Measurements from ENCODE around the gene APOL3.
"Not testable (repeated sequence)": the region's sequence is repeated elsewhere in the genome, so short reads cannot be mapped to it uniquely, and the experiment has no call there.

The APOL3 gene

GRCh38 chr22:36156515-36157419 lies 3.8 kb downstream of the APOL3 start:
- ATAC-seq (peak; percentile 56), DNase-seq (peak; percentile 87)

GRCh38 chr22:36156119-36156514 lies 4.4 kb downstream of the APOL3 start:
- ATAC-seq, result no peak

GRCh38 chr22:36155702-36156101 lies 4.9 kb downstream of the APOL3 start:
- DNase-seq (peak; percentile 19), ATAC-seq (no peak)

More at GRCh38 chr22:36156119-36156514, 4.4 kb downstream of the APOL3 start:
- DNase-seq, result no peak

- DNase-seq (no peak), ATAC-seq (no peak)
Observed at GRCh38 chr22:36154423-36154945, 6.1 kb downstream of the APOL3 start.

- no peak for ATAC-seq
- DNase-seq, result no peak
Observed at GRCh38 chr22:36153501-36154422, 6.8 kb downstream of the APOL3 start.

GRCh38 chr22:36152821-36153220 lies 7.7 kb downstream of the APOL3 start:
- ATAC-seq, DNase-seq: not testable (repeated sequence)

GRCh38 chr22:36152088-36152487 lies 8.5 kb downstream of the APOL3 start:
- no peak for DNase-seq
- no peak for ATAC-seq

GRCh38 chr22:36151006-36151595 lies 9.5 kb downstream of the APOL3 start:
- DNase-seq (no peak), ATAC-seq (no peak)

- DNase-seq (no peak), ATAC-seq (no peak)
Observed at GRCh38 chr22:36149441-36149840, 11.1 kb downstream of the APOL3 start.

- DNase-seq, result no peak
- ATAC-seq, result no peak
Observed at GRCh38 chr22:36148411-36148810, 12.1 kb downstream of the APOL3 start.

- no peak for ATAC-seq
- no peak for DNase-seq
Observed at GRCh38 chr22:36147196-36147791, 13.3 kb downstream of the APOL3 start.

- DNase-seq (no peak), ATAC-seq (no peak)
Observed at GRCh38 chr22:36145881-36146280, 14.7 kb downstream of the APOL3 start.

GRCh38 chr22:36144886-36145541 lies 15.5 kb downstream of the APOL3 start:
- DNase-seq, result peak; percentile 30
- peak; percentile 42 for ATAC-seq

GRCh38 chr22:36143956-36144355 lies 16.6 kb downstream of the APOL3 start:
- DNase-seq (no peak), ATAC-seq (no peak)

GRCh38 chr22:36143066-36143815 lies 17.3 kb downstream of the APOL3 start:
- ATAC-seq (no peak), DNase-seq (no peak)

- no peak for DNase-seq
- ATAC-seq, result no peak
Observed at GRCh38 chr22:36141481-36141880, 19.1 kb downstream of the APOL3 start.

- ATAC-seq, DNase-seq: not testable (repeated sequence)
Observed at GRCh38 chr22:36138709-36139108, 21.8 kb downstream of the APOL3 start.

- no peak for DNase-seq
- no peak for ATAC-seq
Observed at GRCh38 chr22:36136988-36137387, 23.6 kb downstream of the APOL3 start.

GRCh38 chr22:36136475-36136874 lies 24.1 kb downstream of the APOL3 start:
- DNase-seq (no peak), ATAC-seq (no peak)

- no peak for DNase-seq
- no peak for ATAC-seq
Observed at GRCh38 chr22:36135306-36135980, 25.1 kb downstream of the APOL3 start.

Measured in stimulated activated naive CD8-positive, alpha-beta T cell treated with anti-CD3 and anti-CD28 coated beads, Interleukin-15, Interleukin-2, amounts not matched to agents 100 U/mL and 50 U/mL, for 24 hours (primary cell).